ENCODE measurements around the gene SLC4A11.
"Not testable (repeated sequence)": the region's sequence is repeated elsewhere in the genome, so short reads cannot be mapped to it uniquely, and the experiment has no call there.

Gene SLC4A11

GRCh38 chr20:3190681-3191111, 48.3 kb downstream of the SLC4A11 start:
- TF ChIP-seq CTCF (IDR thresholded peaks at IDR 0.05; ENCODE audit: insufficient read depth, missing control alignments), result no peak
- FAIRE-seq (no peak), DNase-seq (ENCODE audit: insufficient read length, low spot score) (no peak)

- DNase-seq (ENCODE audit: insufficient read length, low spot score), result no peak
- no peak for TF ChIP-seq CTCF (IDR thresholded peaks at IDR 0.05; ENCODE audit: insufficient read depth, missing control alignments)
- no peak for FAIRE-seq
These were observed 49.3 kb downstream of the SLC4A11 start for GRCh38 chr20:3189561-3190131.

GRCh38 chr20:3188823-3189413, 50.1 kb downstream of the SLC4A11 start:
- FAIRE-seq, result no peak
- no peak for DNase-seq (ENCODE audit: insufficient read length, low spot score)
- no peak for TF ChIP-seq CTCF (IDR thresholded peaks at IDR 0.05; ENCODE audit: insufficient read depth, missing control alignments)

- not testable (repeated sequence) for FAIRE-seq
These were observed 51.1 kb downstream of the SLC4A11 start for GRCh38 chr20:3187861-3188260.

GRCh38 chr20:3183896-3184612, 54.9 kb downstream of the SLC4A11 start:
- DNase-seq (ENCODE audit: insufficient read length, low spot score), result no peak

More at GRCh38 chr20:3187861-3188260, 51.1 kb downstream of the SLC4A11 start:
- not testable (repeated sequence) for DNase-seq (ENCODE audit: insufficient read length, low spot score)

GRCh38 chr20:3182429-3182828, 56.6 kb downstream of the SLC4A11 start:
- FAIRE-seq, result not testable (repeated sequence)

More at GRCh38 chr20:3183896-3184612, 54.9 kb downstream of the SLC4A11 start:
- no peak for TF ChIP-seq CTCF (IDR thresholded peaks at IDR 0.05; ENCODE audit: insufficient read depth, missing control alignments)
- FAIRE-seq, result no peak

GRCh38 chr20:3181270-3181669, 57.7 kb downstream of the SLC4A11 start:
- TF ChIP-seq CTCF (IDR thresholded peaks at IDR 0.05; ENCODE audit: insufficient read depth, missing control alignments), result no peak
- DNase-seq (ENCODE audit: insufficient read length, low spot score) (no peak), FAIRE-seq (no peak)

More at GRCh38 chr20:3182429-3182828, 56.6 kb downstream of the SLC4A11 start:
- not testable (repeated sequence) for DNase-seq (ENCODE audit: insufficient read length, low spot score)

- FAIRE-seq (no peak), DNase-seq (ENCODE audit: insufficient read length, low spot score) (no peak)
- no peak for TF ChIP-seq CTCF (IDR thresholded peaks at IDR 0.05; ENCODE audit: insufficient read depth, missing control alignments)
These were observed 58.7 kb downstream of the SLC4A11 start for GRCh38 chr20:3180319-3180718.
